HepG2 (cell line): ENCODE results near the gene ENTHD1.

Experiments
- CTCF ChIP-seq: sonication (generic); formaldehyde crosslinking; IDR thresholded peaks from 2 replicates; pipeline ENCODE4 v1.5.0; 2020; ENCODE audit warnings: mild to moderate bottlenecking, missing genetic modification reagents, moderate library complexity
- ZNF574 ChIP-seq: sonication (generic); formaldehyde crosslinking; IDR thresholded peaks from 2 replicates; pipeline ENCODE4 v1.4.0; 2020; ENCODE audit warnings: missing genetic modification reagents

DNA sequence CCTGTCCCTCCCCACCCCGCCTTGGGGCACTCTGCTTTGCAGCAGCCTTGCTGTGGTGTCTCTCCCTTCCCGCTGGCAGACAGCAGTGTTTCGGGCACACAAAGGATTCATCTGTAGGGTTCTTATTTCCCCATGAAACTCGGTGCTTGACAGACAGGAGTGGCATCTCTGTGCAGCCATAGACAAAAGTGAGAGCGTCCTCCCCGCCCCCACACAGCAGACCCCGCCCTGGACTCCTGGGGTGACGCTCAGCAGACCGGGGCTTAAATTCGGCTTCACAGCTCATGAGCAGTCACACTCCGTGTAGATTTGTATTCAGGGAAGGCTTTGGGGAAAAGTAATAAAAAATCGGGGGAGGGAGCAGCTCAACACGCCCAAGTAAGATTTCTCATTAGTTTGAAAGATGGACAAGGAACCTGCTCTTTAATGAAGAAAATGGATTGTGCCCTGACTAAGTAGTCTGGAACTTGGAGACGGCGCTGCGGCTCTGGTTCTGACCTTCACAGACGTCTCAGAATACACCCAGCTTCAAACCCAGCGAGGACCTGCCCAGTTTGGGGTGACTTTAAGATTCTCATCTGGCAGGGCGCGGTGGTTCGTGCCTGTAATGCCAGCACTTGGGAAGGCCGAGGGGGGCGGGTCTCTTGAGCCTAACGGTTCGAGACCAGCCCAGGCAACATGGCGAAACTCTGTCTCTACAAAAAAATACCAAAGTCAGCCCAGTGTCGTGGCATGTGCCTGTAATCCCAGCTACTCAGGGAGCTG is 187.0 kb downstream of the ENTHD1 start:
- no peak for TF ChIP-seq ZNF574
- no peak for TF ChIP-seq CTCF (CRISPR knock-in tag)
